HG03378 (cell line): ENCODE results near the gene ZNF341.

Source experiments
- ATAC-seq: cut with Tn5 transposase; IDR thresholded peaks from one replicate; pipeline ENCODE4 v1.9.1; 2021; ENCODE audit warnings: mild to moderate bottlenecking, moderate library complexity; ENCODE audit not compliant: unreplicated experiment

The ZNF341 gene

GRCh38 chr20:33839591-33839990 lies 107.8 kb downstream of the ZNF341 start:
- ATAC-seq: no peak

GRCh38 chr20:33840160-33840559 lies 108.4 kb downstream of the ZNF341 start:
- no peak for ATAC-seq

- ATAC-seq: no peak
Observed at GRCh38 chr20:33840759-33841435, 109.1 kb downstream of the ZNF341 start.

DNA sequence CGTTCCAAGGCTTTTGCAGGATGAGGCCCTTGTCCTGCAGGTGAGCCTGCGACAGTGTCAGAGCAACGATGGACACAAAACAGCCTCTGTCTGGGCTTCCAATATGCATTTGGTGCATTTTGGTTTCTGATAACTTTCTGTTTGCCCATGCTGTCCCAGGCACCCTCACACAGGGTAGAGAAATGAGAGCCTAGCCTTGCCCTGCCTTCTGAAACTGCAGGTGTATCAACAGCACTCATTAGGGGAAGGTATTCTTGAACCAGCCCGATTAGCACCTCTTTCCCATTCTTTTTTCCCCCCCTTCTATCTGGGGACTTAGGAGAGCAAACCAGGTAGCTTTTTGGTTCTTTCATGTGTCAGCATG lies 109.6 kb downstream of the ZNF341 start:
- ATAC-seq: no peak
